Measurements from ENCODE around the gene FIG4.
A peak's percentile ranks its signal among the peaks of the same experiment; 100 is the strongest.
"Not testable (repeated sequence)": the region's sequence is repeated elsewhere in the genome, so short reads cannot be mapped to it uniquely, and the experiment has no call there.

The FIG4 gene

DNA sequence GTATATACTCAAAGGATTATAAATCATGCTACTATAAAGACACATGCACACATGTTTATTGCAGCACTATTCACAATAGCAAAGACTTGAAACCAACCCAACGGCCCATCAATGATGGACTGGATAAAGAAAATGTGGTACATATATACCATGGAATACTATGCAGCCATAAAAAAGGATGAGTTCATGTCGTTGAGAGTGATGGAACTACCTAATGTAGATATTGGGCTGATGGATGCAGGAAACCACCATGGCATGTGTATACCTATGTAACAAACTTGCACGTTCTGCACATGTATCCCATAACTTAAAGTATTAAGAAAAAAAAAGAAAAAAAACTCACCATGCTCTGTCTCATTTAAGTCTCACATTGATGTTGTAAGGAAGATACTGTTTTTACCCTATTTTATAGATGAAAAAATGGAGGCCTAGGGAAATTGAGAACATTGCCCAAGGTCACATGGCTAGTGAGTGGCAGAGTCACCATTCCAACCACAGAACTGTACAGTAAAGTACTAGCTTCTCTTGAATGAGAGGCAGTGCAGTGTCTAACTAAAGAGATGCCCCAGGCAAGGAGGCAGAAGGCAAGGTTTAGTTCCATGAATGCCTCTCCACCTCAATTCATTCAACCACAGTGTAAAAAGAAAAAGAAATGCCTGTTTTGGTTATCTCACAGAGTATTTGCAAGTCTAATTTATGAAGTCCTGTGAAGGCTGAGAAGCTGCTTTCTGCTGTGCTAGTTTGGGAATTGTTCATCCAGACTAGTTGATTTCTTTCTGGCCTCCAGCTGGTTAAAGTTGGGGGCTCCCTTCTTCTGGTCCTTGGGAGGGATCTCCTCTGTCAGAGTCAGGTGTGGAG, 68.2 kb downstream of the FIG4 start:
- no peak for DNase-seq

DNA sequence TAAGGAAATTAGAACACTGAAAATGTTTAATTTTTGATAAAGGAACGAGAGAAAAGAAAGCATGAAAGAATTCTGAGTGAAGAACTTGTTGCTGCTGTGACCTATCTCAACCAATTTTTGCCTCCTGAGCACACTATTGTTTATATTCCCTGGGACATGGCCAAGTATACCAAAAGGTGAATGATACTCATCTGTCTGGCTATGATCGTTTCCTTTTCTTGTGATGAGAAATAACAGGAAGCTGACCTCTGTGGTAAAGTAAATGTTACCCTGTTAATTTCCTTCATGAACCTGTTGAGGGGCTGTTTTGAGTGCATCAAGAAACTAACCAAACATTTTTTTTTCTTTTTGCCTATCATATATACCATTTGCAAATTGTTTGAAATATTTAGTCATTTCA, 69.1 kb downstream of the FIG4 start:
- DNase-seq, result no peak

DNA sequence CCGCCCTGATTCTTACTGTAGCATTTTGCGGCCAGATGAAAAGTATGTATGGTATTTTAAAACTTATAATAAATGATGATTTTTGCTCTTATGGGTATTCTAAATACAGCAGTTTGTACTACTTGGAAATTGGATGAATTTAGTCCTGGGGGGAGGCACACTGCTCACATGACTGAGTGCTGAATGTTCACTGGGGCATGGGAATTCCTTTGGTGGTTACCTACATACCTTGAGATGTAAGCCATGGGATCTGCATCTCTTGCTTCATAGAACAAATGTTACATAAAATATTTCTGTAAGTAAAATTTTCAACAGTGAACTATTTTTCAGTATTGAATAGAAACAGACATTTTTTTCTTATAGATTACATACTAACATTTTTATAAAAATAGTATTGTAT, 71.1 kb downstream of the FIG4 start:
- DNase-seq, result no peak

DNA sequence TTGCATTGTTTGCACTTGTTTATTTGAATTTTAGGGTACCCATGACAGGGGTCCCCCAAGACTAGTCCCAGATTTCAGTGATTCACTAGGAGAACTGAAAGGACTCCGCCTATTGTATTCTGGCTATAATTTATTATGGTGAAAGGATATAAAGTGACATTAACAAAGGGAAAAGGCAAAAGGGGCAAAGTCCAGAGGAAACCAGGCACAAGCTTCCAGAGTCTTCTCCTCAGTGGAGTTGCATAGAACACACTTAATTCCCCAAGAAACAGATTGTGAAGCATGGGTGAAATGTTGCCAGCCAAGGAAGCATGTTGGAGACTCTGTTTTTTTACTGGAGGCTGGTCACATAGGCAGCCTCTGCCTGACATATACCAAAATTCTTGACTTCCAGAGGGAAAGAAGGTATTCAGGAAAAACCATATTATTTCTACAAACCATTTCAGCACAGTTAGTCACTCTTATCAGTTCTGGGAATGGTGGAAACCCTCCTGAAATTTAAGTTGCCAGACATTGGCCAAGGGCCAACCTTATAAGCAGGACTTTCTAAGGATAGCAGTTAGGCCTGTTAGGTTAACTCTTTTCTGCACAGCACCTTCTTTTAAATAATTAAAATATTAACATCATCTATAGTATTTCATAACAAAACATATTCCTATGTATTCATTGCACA, 71.8 kb downstream of the FIG4 start:
- no peak for DNase-seq

DNA sequence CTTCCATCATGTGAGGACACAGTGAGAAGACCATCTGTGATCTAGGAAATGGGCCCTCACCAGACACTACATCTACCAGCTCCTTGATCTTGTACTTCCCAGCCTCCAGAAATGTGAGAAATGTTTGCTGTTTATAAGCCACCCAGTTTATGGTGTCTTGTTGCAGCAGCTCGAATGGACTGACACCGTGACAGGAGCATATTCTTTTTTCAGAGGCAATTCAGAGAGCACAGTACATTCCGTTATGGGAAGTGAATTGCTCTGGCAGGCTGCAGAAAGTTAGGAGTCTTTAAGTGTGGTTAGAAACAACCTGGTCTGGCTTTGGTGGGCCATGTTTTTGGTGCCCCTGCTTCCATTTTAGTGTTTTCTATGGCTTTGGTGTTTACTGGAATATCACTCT, 75.1 kb downstream of the FIG4 start:
- no peak for DNase-seq

DNA sequence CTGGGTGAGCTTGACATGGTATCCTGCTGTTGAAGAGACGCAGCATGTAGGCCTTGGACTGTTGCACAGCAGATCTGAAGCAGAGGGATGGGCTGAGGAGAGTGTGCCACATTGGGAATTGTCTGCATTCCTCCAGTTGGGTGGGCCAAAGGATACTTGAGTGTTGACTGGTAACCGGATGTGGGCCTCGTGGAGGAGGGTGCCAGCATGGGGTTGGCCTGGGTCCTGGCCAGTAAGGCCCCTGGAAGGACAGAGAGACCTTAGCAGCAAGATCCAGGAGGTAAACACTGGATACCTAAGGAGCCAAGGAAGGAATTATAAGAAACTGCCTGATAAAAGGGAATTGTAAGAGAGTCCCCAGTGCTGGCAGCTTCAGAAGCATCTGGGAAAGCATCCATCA, 76.9 kb downstream of the FIG4 start:
- DNase-seq, result no peak

DNA sequence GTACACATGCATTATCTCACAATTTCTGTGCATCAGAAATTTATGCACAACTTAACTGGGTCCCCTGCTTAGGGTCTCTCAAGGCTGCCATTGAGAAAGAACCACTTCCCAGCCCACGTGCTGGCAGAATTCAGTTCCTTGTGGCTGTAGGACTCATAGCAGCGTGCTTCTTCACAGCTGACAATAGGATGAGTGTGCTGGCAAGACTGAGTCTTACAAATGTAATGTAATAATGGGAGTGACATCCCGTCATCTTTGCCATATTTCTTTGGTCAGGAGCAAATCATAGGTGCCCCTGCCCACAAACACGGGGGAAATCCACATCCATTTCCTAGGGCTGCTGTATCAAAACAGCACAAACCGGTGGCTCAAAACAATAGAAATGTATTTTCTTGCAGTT, 77.4 kb downstream of the FIG4 start:
- DNase-seq, result no peak

DNA sequence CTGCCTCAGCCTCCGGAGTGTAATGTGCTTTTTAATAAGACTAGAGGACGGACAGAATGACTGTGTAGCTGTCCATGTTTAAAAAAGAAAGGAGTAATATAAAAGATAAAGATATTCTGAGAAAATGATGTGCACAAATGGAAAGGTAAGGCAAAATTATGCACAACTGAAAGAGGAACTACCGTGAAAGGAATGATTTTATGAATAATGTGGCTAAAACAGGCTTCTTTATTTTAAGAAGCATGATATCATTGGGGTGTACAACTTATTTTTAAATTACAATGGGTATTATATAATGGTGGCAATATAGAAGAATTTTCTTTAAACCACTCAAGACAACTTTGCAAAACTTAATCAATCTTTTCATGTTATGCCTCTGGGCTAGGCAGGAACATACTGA, 78.1 kb downstream of the FIG4 start:
- DNase-seq, result no peak

DNA sequence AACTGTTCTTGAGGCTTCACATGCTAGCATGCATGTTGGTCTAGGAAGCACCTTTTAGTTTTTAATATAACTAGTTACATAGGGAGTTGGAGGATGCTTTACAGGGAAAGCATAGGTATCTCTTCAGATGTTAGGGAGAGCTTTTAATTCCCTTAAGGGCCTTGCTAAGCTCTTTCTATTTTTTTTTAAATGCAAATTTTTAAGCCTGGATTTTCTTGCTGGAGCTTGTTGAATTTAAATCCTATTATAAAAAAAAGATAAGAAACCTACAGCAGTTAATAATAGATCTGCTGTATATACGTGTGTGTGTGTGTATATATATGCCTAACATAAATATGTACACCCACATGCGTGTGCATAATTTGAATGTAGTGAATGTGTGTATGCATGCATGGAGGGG, 79.0 kb downstream of the FIG4 start:
- DNase-seq, result no peak

DNA sequence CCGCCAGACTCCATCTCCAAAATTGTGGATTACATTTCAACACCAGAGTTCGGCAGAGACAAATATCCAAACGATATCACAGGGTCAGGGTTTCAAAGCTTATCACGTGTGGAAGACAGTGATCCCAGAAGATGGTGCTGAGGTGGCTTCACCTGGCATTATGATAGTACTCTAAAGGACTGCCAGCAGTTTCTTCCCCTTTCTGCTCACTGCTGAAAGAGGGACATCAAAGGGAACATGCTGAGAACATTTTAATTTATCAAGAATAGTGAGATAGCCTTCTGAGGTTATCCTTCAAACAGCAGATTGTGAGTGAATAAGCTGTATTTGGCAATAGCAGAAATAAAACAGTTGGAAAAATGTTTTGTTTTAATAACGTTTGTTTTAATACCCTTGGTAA, 79.7 kb downstream of the FIG4 start:
- no peak for DNase-seq

DNA sequence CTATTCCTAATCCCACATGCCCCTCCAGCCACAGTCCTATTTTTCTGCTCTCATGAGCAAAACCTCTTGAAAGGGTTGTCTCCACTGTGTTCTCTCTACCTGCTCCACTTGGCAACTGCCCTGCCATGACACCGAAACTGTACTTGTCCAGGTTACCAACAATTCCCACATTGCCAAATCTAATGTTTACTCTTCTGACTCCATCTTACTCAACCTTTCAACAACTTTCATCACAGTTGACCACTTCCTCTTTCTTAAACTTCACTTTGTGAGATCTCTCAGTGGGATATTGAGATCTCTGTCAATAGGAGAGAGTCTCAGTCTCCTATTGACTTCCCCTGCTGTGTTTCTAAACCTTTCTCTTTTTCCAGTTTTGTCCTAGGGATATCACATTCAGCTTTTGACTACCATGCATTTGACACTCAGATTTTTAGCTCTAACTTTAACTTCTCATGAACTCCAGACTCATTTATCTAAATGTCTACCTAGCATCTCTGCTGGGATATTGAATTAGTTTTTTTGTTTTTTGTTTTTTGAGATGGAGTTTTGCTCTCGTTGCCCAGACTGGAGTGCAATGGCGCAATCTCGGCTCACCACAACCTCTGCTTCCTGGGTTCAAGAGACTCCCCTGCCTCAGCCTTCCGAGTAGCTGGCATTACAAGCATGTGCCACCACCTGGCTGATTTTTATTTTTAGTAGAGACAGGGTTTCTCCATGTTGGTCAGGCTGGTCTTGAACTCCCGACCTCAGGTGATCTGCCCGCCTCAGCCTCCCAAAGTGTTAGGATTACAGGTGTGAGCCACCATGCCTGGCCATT, 81.1 kb downstream of the FIG4 start:
- DNase-seq, result not testable (repeated sequence)

DNA sequence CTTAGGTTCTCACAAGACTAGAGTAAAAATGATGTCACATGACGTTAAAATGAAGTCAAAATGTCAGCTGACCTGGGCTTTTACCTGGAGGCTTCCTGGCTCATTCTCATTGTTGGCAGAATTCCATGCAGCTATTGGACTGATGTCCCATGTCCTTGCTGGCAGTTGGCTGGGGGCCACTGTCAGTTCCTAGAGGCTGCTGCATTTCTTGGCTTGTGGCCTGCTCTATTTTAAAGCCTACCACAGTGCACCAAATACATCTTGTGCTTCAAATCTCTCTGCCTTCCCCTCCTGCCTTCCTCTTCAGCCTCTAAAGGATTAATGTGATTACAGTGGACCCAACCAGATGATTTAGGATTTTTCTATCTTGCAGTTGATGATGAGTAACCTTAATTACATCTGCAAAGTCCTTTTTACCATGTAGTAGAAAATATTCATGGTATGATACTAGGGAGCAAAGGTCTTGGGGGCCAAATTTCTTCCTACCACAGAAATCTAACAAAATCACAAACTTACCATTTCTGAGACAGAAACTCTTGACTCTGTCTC, 81.9 kb downstream of the FIG4 start:
- DNase-seq, result peak in 1 of 56 donors; percentile 27

DNA sequence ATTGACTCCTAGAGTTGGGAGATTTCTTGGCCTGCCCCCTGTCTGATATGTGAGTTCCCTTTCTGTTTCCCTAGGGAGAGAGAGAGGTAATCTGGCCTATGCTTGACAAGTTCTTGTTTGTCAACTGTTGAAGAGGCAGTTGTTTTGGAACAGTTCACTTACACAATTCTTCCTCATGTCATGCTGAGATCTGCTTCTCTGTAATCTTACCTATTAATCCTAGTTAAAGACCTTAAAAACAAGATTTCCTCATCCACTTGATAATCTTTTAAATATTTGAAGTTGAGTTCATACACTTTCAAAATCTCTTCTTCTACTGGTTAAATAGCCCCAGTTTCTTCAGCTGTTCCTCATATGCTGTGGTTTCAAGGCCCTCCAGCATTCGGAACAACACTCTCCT, 89.9 kb downstream of the FIG4 start:
- no peak for DNase-seq

DNA sequence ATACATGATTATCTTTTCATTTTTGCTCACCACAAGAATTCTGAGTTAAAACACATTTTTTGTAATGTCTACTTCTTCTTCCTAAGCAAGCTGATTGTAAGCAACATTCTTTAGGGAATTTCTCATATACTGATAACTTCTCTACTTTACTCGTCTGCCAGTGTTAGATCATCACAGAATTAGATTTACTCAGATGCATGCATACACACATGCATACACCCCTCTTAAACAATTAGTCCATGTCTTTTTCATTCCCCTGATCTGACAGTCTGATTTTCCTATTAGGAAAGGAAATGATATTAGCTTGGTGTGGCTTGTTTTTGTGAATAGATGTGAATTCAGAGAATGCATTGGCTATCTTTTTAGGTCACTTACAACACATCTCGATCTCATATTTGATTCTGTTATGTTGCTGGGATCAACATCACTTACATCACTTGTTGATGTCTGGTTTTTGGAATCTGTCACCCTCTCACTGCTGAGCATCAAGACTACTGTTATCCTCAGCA, 91.4 kb downstream of the FIG4 start:
- DNase-seq, result no peak

DNA sequence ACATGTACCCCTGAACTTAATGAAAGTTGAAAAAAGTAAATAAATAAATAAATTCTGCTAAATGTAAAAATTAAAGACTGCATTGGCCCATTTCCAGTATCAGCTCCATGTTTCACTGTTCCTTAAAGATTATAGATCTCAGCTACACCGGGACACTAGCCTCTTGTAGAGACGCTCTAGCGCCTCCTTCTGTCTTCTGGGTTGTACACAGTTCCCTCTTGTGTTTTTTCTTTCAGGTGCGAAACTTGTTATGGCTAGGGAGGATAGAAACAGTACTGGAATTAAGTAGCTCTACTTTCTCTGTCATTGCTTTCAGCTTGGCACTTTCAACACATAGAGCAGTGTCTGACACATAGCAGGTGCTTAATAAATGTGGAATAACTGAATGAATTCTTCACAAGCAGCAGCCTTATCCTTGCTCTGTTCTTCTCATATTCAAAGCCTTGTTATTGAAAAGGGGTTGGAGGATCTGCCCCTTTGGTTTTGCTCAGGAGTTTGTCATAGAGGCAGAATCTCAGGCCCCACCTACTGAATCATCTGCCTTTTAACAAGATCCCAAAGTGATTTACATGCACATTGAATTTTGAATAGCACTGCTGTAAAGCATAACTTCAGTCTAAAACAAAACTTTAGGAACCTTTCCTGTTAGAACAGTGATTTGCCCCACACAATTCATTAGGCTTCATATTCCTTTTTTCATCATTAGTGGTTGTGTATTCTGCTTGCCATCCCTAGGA, 92.3 kb downstream of the FIG4 start:
- DNase-seq, result no peak

DNA sequence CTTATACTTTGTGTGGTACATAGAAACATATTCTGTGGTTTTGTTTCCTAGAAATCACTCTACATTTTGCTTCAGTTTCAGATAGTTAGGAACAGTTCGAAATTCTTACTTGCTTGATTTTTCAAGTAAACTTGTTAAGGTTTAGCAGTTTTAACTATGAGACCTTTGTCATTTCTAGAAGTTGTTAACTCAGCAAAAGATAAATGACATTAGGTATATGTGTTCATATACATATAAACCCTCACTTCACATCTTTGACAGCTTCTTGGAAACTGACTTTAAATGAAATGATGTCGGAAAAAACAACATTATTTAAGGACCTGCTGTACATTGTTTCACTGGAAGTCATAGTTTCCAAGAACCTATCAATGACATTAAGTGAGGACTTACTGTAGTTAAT, 96.2 kb downstream of the FIG4 start:
- DNase-seq, result no peak

DNA sequence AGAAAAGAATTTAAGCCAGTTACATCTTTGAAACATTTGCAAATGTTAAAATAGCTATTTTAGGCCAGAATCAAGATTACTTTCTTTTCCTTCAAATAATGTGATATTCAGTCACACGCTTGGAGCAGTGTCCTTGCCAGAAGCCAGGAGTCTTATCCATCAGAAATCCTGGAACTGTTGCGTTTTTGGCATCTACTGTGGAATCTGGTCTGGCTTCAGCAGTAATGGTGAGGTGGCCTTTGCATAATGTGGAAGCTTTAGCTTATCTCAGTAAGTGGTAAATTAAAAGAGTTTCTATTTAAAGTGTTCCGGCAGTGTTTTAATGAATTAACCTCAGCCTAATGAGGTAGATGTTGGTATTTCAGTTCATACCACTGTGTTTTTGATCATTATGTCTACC, 97.6 kb downstream of the FIG4 start:
- DNase-seq, result no peak

DNA sequence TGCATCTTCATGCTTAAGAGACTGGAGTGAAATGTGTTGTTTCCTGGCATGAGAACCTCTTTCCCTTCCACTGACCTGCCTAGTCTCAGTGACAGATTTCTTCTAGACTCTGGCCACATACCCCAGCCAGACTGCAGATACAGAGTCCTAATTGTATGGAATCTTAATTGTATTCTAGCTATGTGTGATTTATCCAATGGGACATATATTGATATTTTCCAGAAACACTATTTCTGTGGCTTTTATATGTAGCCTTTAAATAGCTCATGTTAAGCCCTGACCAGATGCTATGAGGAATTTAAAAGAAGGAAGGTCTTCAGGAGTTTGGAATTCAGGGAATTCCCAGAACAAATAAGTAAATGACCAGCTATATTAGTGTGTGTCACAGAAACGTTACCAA, 99.0 kb downstream of the FIG4 start:
- no peak for DNase-seq

DNA sequence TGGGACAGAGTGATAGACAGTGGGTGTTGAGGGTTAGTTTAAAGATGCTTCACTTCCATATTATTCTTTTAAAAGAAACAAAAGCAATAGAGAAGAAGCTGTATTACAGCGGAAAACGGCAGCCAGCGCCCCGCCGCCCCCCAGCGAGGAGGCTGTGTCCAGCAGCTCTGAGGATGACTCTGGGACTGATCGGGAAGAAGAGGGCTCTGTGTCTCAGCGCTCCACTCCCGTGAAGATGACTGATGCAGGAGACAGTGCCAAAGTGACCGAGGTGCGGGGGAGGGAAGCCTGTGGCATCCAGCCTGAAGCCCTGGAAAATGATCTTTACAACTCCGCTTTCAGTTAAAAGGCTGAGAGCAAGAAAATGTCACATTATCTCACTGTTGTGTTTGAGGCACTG, 100.2 kb downstream of the FIG4 start:
- peak in 14 of 56 donors; percentile 15 to 88 (median 26) for DNase-seq

DNA sequence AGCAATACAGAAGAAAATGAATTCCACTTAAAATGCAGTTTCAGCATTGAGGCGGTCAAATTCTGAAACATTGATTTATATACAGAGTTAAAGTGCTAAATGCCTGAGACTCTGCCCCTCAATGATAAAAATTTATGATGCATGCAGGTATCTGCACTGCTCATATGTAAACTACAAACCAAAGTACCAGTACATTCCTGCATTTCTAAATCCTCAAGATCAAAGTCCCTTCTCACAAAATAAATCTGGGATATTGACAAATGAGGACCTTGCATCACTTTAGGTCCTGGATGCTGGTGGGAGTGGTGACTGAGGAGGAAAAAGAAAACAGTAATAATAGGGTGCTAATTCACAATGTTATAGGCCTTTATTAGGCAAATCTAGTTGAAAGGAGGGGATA, 101.9 kb downstream of the FIG4 start:
- DNase-seq, result no peak

DNA sequence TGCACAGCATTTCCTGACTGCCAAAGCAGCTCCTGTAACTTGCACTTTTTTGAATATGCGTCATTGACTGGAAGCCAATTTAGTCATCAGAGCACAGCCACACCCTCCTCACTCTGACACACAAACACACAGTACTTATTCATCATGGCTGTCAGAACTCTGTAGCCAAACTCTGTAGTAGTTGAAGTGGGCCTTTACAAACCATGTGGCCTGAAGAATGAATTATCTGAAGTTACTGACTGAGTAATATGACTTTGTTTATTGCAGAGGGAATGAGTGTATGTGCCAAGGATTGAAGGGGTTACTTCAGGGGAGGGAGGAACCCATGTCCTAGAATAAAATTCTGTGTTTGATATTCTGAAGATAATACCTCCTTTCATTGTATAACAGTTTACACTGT, 102.7 kb downstream of the FIG4 start:
- DNase-seq, result peak in 14 of 56 donors; percentile 9 to 53 (median 32)

All from nucleus accumbens (tissue), 56 donors.